Erythroblast (primary cell): Measurements from ENCODE around the gene UBE3D.

ENCODE experiments used
- GATA1 ChIP-seq: IDR thresholded peaks from 2 replicates; pipeline ENCODE4 v1.6.1; 2011; ENCODE audit warnings: low read depth, mild to moderate bottlenecking, control low read depth, low read length, moderate library complexity
- POLR2A ChIP-seq: IDR thresholded peaks from 2 replicates; pipeline ENCODE4 v1.6.1; 2011; ENCODE audit warnings: mild to moderate bottlenecking, low read length

DNA sequence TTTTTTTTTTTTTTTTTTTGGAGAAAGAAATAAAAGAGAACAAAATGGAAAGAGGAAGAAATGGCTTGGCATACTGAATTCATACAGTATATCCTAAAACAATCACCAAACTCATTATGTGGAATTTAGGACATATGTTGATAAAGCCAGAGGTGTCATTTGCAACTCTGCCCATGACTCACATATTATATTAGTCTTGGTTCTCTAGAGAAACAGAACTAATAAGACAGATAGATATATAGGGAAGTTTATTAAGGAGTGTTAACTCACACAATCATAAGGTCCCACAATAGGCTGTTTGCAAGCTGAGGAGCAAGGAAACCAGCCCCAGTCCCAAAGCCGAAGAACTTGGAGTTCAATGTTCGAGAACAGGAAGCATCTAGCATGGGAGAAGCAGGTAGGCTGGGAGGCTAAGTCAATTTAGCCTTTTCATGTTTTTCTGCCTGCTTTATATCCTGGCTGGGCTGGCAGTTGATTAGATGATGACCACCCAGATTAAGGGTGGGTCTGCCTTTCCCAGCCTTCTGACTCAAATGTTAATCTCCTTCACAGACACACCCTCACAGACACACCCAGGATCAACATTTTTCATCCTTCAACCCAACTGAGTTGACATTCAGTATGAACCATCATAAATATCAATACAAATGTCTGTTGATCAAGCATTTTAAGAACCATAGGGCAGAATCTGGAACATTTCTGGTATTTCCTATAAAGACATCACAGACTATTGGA is 102.3 kb downstream of the UBE3D start:
- TF ChIP-seq POLR2A (no peak), GATA1 (no peak)
